Suprapubic skin (tissue), 4 donors: ENCODE measurements around the gene ZNF454. TPM values are rescaled to one million over a fixed set of nuclear protein-coding genes. Genes with fewer than 3 reads are reported as not detected.

Experiments used
- DNase-seq, 2 donors: peaks; one replicate each; pipeline ENCODE4 v3.0.0-alpha.2; 2019; ENCODE audit warnings: low spot score in 2 of 2
- H3K27ac ChIP-seq: fragments of 200-600 bp; sonication (generic); one replicate; pipeline ENCODE4 v1.5.1; 2019
- H3K27me3 ChIP-seq: fragments of 200-600 bp; sonication (generic); one replicate; pipeline ENCODE4 v1.5.1; 2019
- H3K36me3 ChIP-seq: fragments of 200-600 bp; sonication (generic); one replicate; pipeline ENCODE4 v1.5.1; 2019
- H3K4me1 ChIP-seq: fragments of 200-600 bp; sonication (generic); one replicate; pipeline ENCODE4 v1.5.1; 2019
- H3K4me3 ChIP-seq: fragments of 200-600 bp; sonication (generic); one replicate; pipeline ENCODE4 v1.5.1; 2019; ENCODE audit warnings: mild to moderate bottlenecking
- H3K9me3 ChIP-seq: fragments of 200-600 bp; sonication (generic); one replicate; pipeline ENCODE4 v1.5.1; 2019
- CTCF ChIP-seq, 2 donors: fragments of 200-600 bp in 1 of 2; fragments of 450-650 bp in 1 of 2; sonication (generic) in 1 of 2; IDR thresholded peaks; one replicate each; pipeline ENCODE4 v1.5.1; 2016 to 2019; ENCODE audit warnings: antibody characterized with exemption in 2 of 2, mild to moderate bottlenecking in 1 of 2, moderate library complexity in 1 of 2
- EP300 ChIP-seq: sonication (generic); formaldehyde crosslinking; IDR thresholded peaks from one replicate; pipeline ENCODE4 v1.6.1; 2017; ENCODE audit warnings: antibody characterized with exemption
- POLR2A ChIP-seq, 2 donors: fragments of 450-650 bp; IDR thresholded peaks; one replicate each; pipeline ENCODE4 v1.6.1; 2017; ENCODE audit warnings: antibody characterized with exemption in 2 of 2, mild to moderate bottlenecking in 2 of 2, moderate library complexity in 2 of 2
- POLR2AphosphoS5 ChIP-seq, 3 donors: sonication (generic); formaldehyde crosslinking; IDR thresholded peaks; one replicate each; pipeline ENCODE4 v1.6.1; 2017; ENCODE audit warnings: antibody characterized with exemption in 3 of 3
- WGBS: methylation state at CpG from one replicate; pipeline ENCODE4 v1.1.5; 2018; 5-methylcytosine and 5-hydroxymethylcytosine counted together
- total RNA-seq, 4 donors: library from RNA; depleted of rRNA; stranded (reverse); fragments of >200 nt; gene quantifications; one replicate each; pipeline ENCODE4 v1.1.0, GENCODE V29; 2016

The ZNF454 gene
- total RNA-seq, 4 donors from 2014 or later = 0.38 to 3.1 (median 0.71) TPM

- Histone ChIP-seq H3K27ac (no peak overlapping the region), H3K4me3 (peak overlapping the region; percentile 16), H3K36me3 (no peaks in the 10 kb centered on the region), H3K9me3 (no peaks in the 10 kb centered on the region), H3K27me3 (peaks cover 48% of the 10 kb centered on the region), H3K4me1 (peaks cover 11% of the 10 kb centered on the region)
- no peak for TF ChIP-seq POLR2AphosphoS5 (IDR thresholded peaks at IDR 0.05)
- TF ChIP-seq EP300 = no peak
- no peak for TF ChIP-seq POLR2A (IDR thresholded peaks at IDR 0.05)
- no peak for TF ChIP-seq CTCF (IDR thresholded peaks at IDR 0.05)
- WGBS = 45% methylated on average over 25 of the region's 53 CpGs
- DNase-seq = no peak
These were observed 53.1 kb downstream of the ZNF454 start for GRCh38 chr5:178993955-178994579.

- Histone ChIP-seq H3K4me3 (peak within 1 kb of the TSS; percentile 16), H3K27me3 (peaks cover 48% of the 10 kb centered on the region)
These were observed 53.8 kb downstream of the ZNF454 start, which contains the start of gene GRM6 for GRCh38 chr5:178994580-178995340. GRM6 (minus strand) TSS chr5:178995320; CDS start chr5:178994944, 376 bp downstream.

GRCh38 chr5:178995341-178995690, 54.3 kb downstream of the ZNF454 start:
- no peak overlapping the region for H3K27ac ChIP-seq
- 11% methylated on average over 6 of the region's 6 CpGs for WGBS
- TF ChIP-seq POLR2AphosphoS5 (IDR thresholded peaks at IDR 0.05) (no peak), POLR2A (IDR thresholded peaks at IDR 0.05) (no peak), CTCF (IDR thresholded peaks at IDR 0.05) (no peak), EP300 (no peak)
- H3K4me3 ChIP-seq = no peak overlapping the region
- peaks cover 11% of the 10 kb centered on the region for H3K4me1 ChIP-seq
- H3K36me3 ChIP-seq = no peaks in the 10 kb centered on the region
- no peak for DNase-seq
- H3K27me3 ChIP-seq = peaks cover 48% of the 10 kb centered on the region
- H3K9me3 ChIP-seq = no peaks in the 10 kb centered on the region

More at GRCh38 chr5:178994580-178995340, 53.8 kb downstream of the ZNF454 start, which contains the start of gene GRM6:
- Histone ChIP-seq H3K27ac (no peak within 1 kb of the TSS), H3K4me1 (peaks cover 11% of the 10 kb centered on the region), H3K36me3 (no peaks in the 10 kb centered on the region), H3K9me3 (no peaks in the 10 kb centered on the region)
- DNase-seq = no peak
- WGBS = 5% methylated on average over 15 of the region's 97 CpGs
- TF ChIP-seq POLR2A (IDR thresholded peaks at IDR 0.05) = no peak
- no peak for TF ChIP-seq CTCF (IDR thresholded peaks at IDR 0.05)
- TF ChIP-seq EP300 = no peak
- TF ChIP-seq POLR2AphosphoS5 (IDR thresholded peaks at IDR 0.05) = no peak

- TF ChIP-seq CTCF (IDR thresholded peaks at IDR 0.05) (no peak), EP300 (no peak), POLR2A (IDR thresholded peaks at IDR 0.05) (no peak), POLR2AphosphoS5 (IDR thresholded peaks at IDR 0.05) (no peak)
- Histone ChIP-seq H3K4me3 (no peak overlapping the region), H3K9me3 (no peaks in the 10 kb centered on the region), H3K36me3 (no peaks in the 10 kb centered on the region), H3K27me3 (peaks cover 48% of the 10 kb centered on the region), H3K27ac (no peak overlapping the region), H3K4me1 (peaks cover 11% of the 10 kb centered on the region)
- no peak for DNase-seq
- WGBS = 82% methylated on average over 7 of the region's 11 CpGs
These were observed 55.2 kb downstream of the ZNF454 start for GRCh38 chr5:178996156-178996555.

- WGBS = 70% methylated on average over 6 of the region's 6 CpGs
- H3K36me3 ChIP-seq = no peaks in the 10 kb centered on the region
- H3K9me3 ChIP-seq = no peaks in the 10 kb centered on the region
- H3K4me1 ChIP-seq = peaks cover 11% of the 10 kb centered on the region
- TF ChIP-seq EP300 = no peak
- no peak for TF ChIP-seq POLR2A (IDR thresholded peaks at IDR 0.05)
- TF ChIP-seq CTCF (IDR thresholded peaks at IDR 0.05) = no peak
- no peak for TF ChIP-seq POLR2AphosphoS5 (IDR thresholded peaks at IDR 0.05)
- no peak for DNase-seq
- H3K27ac ChIP-seq = no peak overlapping the region
- no peak overlapping the region for H3K4me3 ChIP-seq
- peaks cover 44% of the 10 kb centered on the region for H3K27me3 ChIP-seq
These were observed 56.2 kb downstream of the ZNF454 start for GRCh38 chr5:178997191-178997590.
